H9 (cell line): Measurements from ENCODE around the gene RADIL. TPM values are rescaled to one million over a fixed set of nuclear protein-coding genes. Genes with fewer than 3 reads are reported as not detected.

Experiments
- DNase-seq: peaks from one replicate; pipeline ENCODE4 v3.0.0-alpha.2; 2017
- H2AFZ ChIP-seq: one replicate; pipeline ENCODE4 v1.6.1; 2013; ENCODE audit warnings: mild to moderate bottlenecking, low read length, control low read depth, moderate library complexity
- H2AK5ac ChIP-seq: 2 replicates; pipeline ENCODE4 v1.6.1; 2013; ENCODE audit warnings: low read length, control low read depth, mixed read lengths; ENCODE audit not compliant: insufficient read length
- H2BK120ac ChIP-seq: one replicate; pipeline ENCODE4 v1.6.1; 2013; ENCODE audit warnings: low read depth, mild to moderate bottlenecking, low read length, control low read depth, inconsistent platforms; ENCODE audit not compliant: poor library complexity, severe bottlenecking
- H2BK12ac ChIP-seq: 2 replicates; pipeline ENCODE4 v1.6.1; 2013; ENCODE audit warnings: low read length, control low read depth, mixed read lengths, low read depth; ENCODE audit not compliant: insufficient read length
- H2BK15ac ChIP-seq: 2 replicates; pipeline ENCODE4 v1.6.1; 2013; ENCODE audit warnings: low read depth, low read length, control low read depth
- H2BK20ac ChIP-seq: one replicate; pipeline ENCODE4 v1.6.1; 2013; ENCODE audit warnings: low read depth, mild to moderate bottlenecking, low read length, control low read depth, inconsistent platforms; ENCODE audit not compliant: poor library complexity, severe bottlenecking
- H2BK5ac ChIP-seq: 2 replicates; pipeline ENCODE4 v1.6.1; 2013; ENCODE audit warnings: low read length, control low read depth, mixed read lengths; ENCODE audit not compliant: insufficient read length
- H3K14ac ChIP-seq: 2 replicates; pipeline ENCODE4 v1.6.1; 2013; ENCODE audit warnings: low read length, control low read depth; ENCODE audit not compliant: insufficient read depth
- H3K18ac ChIP-seq: 2 replicates; pipeline ENCODE4 v1.6.1; 2013; ENCODE audit warnings: low read depth, mild to moderate bottlenecking, mixed read lengths, low read length, control low read depth; ENCODE audit not compliant: insufficient read length
- H3K23ac ChIP-seq: 2 replicates; pipeline ENCODE4 v1.6.1; 2013; ENCODE audit warnings: low read length, control low read depth, mixed read lengths, low read depth; ENCODE audit not compliant: insufficient read length
- H3K23me2 ChIP-seq: 2 replicates; pipeline ENCODE4 v1.6.1; 2013; ENCODE audit warnings: low read depth, mild to moderate bottlenecking, mixed read lengths, low read length, control low read depth; ENCODE audit not compliant: insufficient read length, poor library complexity, severe bottlenecking
- H3K27ac ChIP-seq: 2 replicates; pipeline ENCODE4 v1.5.1; 2013; ENCODE audit warnings: low read length, control low read depth, mixed read lengths, low read depth; ENCODE audit not compliant: insufficient read length
- H3K27me3 ChIP-seq: 2 replicates; pipeline ENCODE4 v1.6.1; 2013; ENCODE audit warnings: low read length, control low read depth, inconsistent platforms; ENCODE audit not compliant: insufficient read depth
- H3K4ac ChIP-seq: 2 replicates; pipeline ENCODE4 v1.6.1; 2013; ENCODE audit warnings: low read depth, mild to moderate bottlenecking, control low read depth, inconsistent platforms, low read length, moderate library complexity
- H3K4me1 ChIP-seq: 2 replicates; pipeline ENCODE4 v1.6.1; 2013; ENCODE audit warnings: low read length, control low read depth, inconsistent platforms; ENCODE audit not compliant: insufficient read depth
- H3K4me2 ChIP-seq: 2 replicates; pipeline ENCODE4 v1.6.1; 2013; ENCODE audit warnings: low read length, control low read depth, mixed read lengths; ENCODE audit not compliant: insufficient read length, insufficient read depth
- H3K56ac ChIP-seq: 2 replicates; pipeline ENCODE4 v1.6.1; 2013; ENCODE audit warnings: low read depth, mild to moderate bottlenecking, mixed read lengths, low read length, control low read depth; ENCODE audit not compliant: insufficient read length
- H3K79me1 ChIP-seq: 2 replicates; pipeline ENCODE4 v1.6.1; 2013; ENCODE audit warnings: low read depth, mild to moderate bottlenecking, moderate library complexity, low read length, control low read depth, inconsistent platforms; ENCODE audit not compliant: insufficient read depth, poor library complexity, severe bottlenecking
- H3K79me2 ChIP-seq: 2 replicates; pipeline ENCODE4 v1.6.1; 2013; ENCODE audit warnings: low read length, control low read depth, inconsistent platforms; ENCODE audit not compliant: insufficient read depth
- H3K9ac ChIP-seq: 2 replicates; pipeline ENCODE4 v1.6.1; 2013; ENCODE audit warnings: low read length, control low read depth, mixed read lengths; ENCODE audit not compliant: insufficient read length; ENCODE audit errors: extremely low read depth
- H3K9me3 ChIP-seq: one replicate; pipeline ENCODE4 v1.6.1; 2013; ENCODE audit warnings: low read depth, low read length, inconsistent platforms; ENCODE audit not compliant: control insufficient read depth
- H3T11ph ChIP-seq: one replicate; pipeline ENCODE4 v1.6.1; 2013; ENCODE audit warnings: mild to moderate bottlenecking, low read length, control low read depth, inconsistent platforms
- H4K20me1 ChIP-seq: one replicate; pipeline ENCODE4 v1.6.1; 2013; ENCODE audit not compliant: control insufficient read depth, insufficient read length, insufficient read depth
- H4K5ac ChIP-seq: 2 replicates; pipeline ENCODE4 v1.6.1; 2013; ENCODE audit warnings: low read depth, mild to moderate bottlenecking, mixed read lengths, low read length, control low read depth; ENCODE audit not compliant: insufficient read length
- H4K8ac ChIP-seq: replicated peaks from 2 replicates; pipeline ENCODE4 v1.6.1; 2013; ENCODE audit warnings: low read length, control low read depth, mixed read lengths, low read depth; ENCODE audit not compliant: insufficient read length
- H4K91ac ChIP-seq: 2 replicates; pipeline ENCODE4 v1.6.1; 2013; ENCODE audit warnings: low read depth, mild to moderate bottlenecking, moderate library complexity, mixed read lengths, low read length, control low read depth; ENCODE audit not compliant: insufficient read length
- H3K27ac Mint-ChIP-seq, 3 experiments: 2 replicates in 2 of 3; 3 replicates in 1 of 3; pipeline ENCODE4 v1.8.0; 2020 to 2021; ENCODE audit warnings: mixed read lengths in 3 of 3, mild to moderate bottlenecking in 1 of 3, moderate library complexity in 1 of 3
- H3K27me3 Mint-ChIP-seq: 2 replicates; pipeline ENCODE4 v1.8.0; 2021; ENCODE audit warnings: low read depth, mild to moderate bottlenecking, moderate library complexity, mixed read lengths
- H3K36me3 Mint-ChIP-seq, 3 experiments: 2 replicates in 2 of 3; 3 replicates in 1 of 3; pipeline ENCODE4 v1.8.0; 2020 to 2021; ENCODE audit warnings: low read depth in 3 of 3, mixed read lengths in 3 of 3; ENCODE audit not compliant: insufficient read depth in 1 of 3
- H3K4me1 Mint-ChIP-seq, 2 experiments: 2 replicates each; pipeline ENCODE4 v1.8.0; 2020; ENCODE audit warnings: mixed read lengths in 2 of 2
- H3K4me3 Mint-ChIP-seq, 2 experiments: 2 replicates in 1 of 2; 3 replicates in 1 of 2; pipeline ENCODE4 v1.8.0; 2020 to 2021; ENCODE audit warnings: mild to moderate bottlenecking in 2 of 2, mixed read lengths in 2 of 2, moderate library complexity in 1 of 2
- H3K9me3 Mint-ChIP-seq, 2 experiments: 2 replicates in 1 of 2; 3 replicates in 1 of 2; pipeline ENCODE4 v1.8.0; 2020; ENCODE audit warnings: mild to moderate bottlenecking in 2 of 2, mixed read lengths in 2 of 2, moderate library complexity in 1 of 2
- CTCF ChIP-seq: fragments of 200-600 bp; sonication (generic); conservative IDR thresholded peaks from 3 replicates; pipeline ENCODE4 v1.8.0; 2021; ENCODE audit warnings: antibody characterized with exemption, mild to moderate bottlenecking
- WGBS: extraction: QIAGEN DNeasy Blood & Tissue Kit; methylation state at CpG from one replicate; pipeline ENCODE4 v1.1.7; 2013; ENCODE audit warnings: missing lambda C conversion rate, low lambda C conversion rate, mixed read lengths; ENCODE audit not compliant: insufficient read length; ENCODE audit errors: extremely low coverage; 5-methylcytosine and 5-hydroxymethylcytosine counted together
- total RNA-seq: library from RNA; stranded (reverse); gene quantifications from 2 replicates; pipeline ENCODE4 v1.2.1, GENCODE V29; 2021

Gene RADIL
- total RNA-seq, 1 experiment from 2014 or later: 4.7 TPM

- DNase-seq: peak; percentile 24
- H3K4me1 ChIP-seq: no peaks in the 10 kb centered on the region
- H3K14ac ChIP-seq: no peak overlapping the region
- WGBS: no CpG with 5 or more reads among the region's 38 CpGs
- no peak overlapping the region for H4K8ac ChIP-seq
- no peak overlapping the region for H2BK12ac ChIP-seq
- no peak overlapping the region for H2BK120ac ChIP-seq
- H3K23ac ChIP-seq: no peak overlapping the region
- no peaks in the 10 kb centered on the region for H3K23me2 ChIP-seq
- no peaks in the 10 kb centered on the region for H3K79me1 ChIP-seq
- H2BK5ac ChIP-seq: no peak overlapping the region
- no peak overlapping the region for H3K4me2 ChIP-seq
- Mint-ChIP-seq H3K36me3 (peaks cover 0 to 10% (median 0%) of the 10 kb centered on the region in 3 experiments; a peak in 3 of 7 replicates), H3K4me1 (no peaks in the 10 kb centered on the region), H3K9me3 (peaks cover 1 to 6% of the 10 kb centered on the region in 2 experiments; a peak in 2 of 5 replicates), H3K27me3 (peaks cover 4% of the 10 kb centered on the region), H3K4me3 (no peak overlapping the region; a peak in 1 of 5 replicates), H3K27ac (0 out of 7 replicates have a peak overlapping the region, but pooled peaks of 1 of the 3 experiments have one; percentile 48)
- TF ChIP-seq CTCF: no peak
- no peaks in the 10 kb centered on the region for H3K79me2 ChIP-seq
- H4K20me1 ChIP-seq: no peaks in the 10 kb centered on the region
- no peak overlapping the region for H3K27ac ChIP-seq
- no peak overlapping the region for H4K91ac ChIP-seq
- no peak overlapping the region for H3K18ac ChIP-seq
- H2AFZ ChIP-seq: no peak overlapping the region
- H2BK20ac ChIP-seq: no peak overlapping the region
- no peak overlapping the region for H3K4ac ChIP-seq
- no peak overlapping the region for H3T11ph ChIP-seq
- H2AK5ac ChIP-seq: no peak overlapping the region
- H3K9me3 ChIP-seq: no peaks in the 10 kb centered on the region
- no peaks in the 10 kb centered on the region for H3K27me3 ChIP-seq
- no peak overlapping the region for H4K5ac ChIP-seq
- H3K9ac ChIP-seq: no peak overlapping the region
- no peak overlapping the region for H2BK15ac ChIP-seq
- H3K56ac ChIP-seq: no peak overlapping the region
These were observed 66.2 kb downstream of the RADIL start for GRCh38 chr7:4817178-4817901.
